RWPE1 (cell line): ENCODE data around the gene KL.

Experiments used
- CTCF ChIA-PET: fragments of 350-600 bp; sonication (Branson Sonifier 250); formaldehyde crosslinking; extraction: SDS; loops from one replicate; lab custom pipeline; 2021; lab: Yijun Ruan, JAX
- POLR2A ChIA-PET: fragments of 400-600 bp; formaldehyde crosslinking; extraction: SDS; loops from one replicate; lab custom pipeline; 2020; ENCODE audit warnings: antibody characterized with exemption; ENCODE audit not compliant: low non-redundant PET; lab: Yijun Ruan, JAX
- DNase-seq: peaks from one replicate; pipeline ENCODE4 v3.0.0; 2012; ENCODE audit warnings: low spot score
- H3K27ac ChIP-seq: fragments of 450-650 bp; 2 replicates; pipeline ENCODE4 v1.5.1; 2017
- TF ChIP-seq, protein P1 (sequence below): fragments of 450-650 bp; conservative IDR thresholded peaks from 2 replicates; pipeline ENCODE4 v1.5.1; 2017; ENCODE audit warnings: low read depth, mild to moderate bottlenecking

The KL gene

DNA sequence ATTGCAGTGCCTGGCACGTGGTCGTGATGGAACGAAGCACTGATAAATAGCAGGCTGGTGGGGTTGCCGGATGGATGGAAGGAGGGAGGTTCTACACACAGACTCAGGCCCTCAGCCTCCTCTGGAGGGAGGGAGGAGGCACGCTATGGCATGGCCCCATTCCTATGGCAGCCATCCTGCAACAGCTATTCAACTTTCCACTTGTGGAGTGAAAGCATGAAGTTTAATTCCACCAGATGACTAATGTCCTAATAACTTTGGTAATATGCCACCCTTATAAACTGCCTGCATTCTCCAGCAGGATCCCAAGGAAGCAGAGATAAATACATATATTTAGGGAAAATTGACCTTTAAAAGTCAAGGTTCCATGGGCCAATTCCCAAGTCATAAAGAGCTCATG is 92.4 kb downstream of the KL start:
- DNase-seq = no peak
- no peak overlapping the region for H3K27ac ChIP-seq
- ChIA-PET CTCF (no interaction called here), POLR2A (no interaction called here)
- TF ChIP-seq, protein P1, sequence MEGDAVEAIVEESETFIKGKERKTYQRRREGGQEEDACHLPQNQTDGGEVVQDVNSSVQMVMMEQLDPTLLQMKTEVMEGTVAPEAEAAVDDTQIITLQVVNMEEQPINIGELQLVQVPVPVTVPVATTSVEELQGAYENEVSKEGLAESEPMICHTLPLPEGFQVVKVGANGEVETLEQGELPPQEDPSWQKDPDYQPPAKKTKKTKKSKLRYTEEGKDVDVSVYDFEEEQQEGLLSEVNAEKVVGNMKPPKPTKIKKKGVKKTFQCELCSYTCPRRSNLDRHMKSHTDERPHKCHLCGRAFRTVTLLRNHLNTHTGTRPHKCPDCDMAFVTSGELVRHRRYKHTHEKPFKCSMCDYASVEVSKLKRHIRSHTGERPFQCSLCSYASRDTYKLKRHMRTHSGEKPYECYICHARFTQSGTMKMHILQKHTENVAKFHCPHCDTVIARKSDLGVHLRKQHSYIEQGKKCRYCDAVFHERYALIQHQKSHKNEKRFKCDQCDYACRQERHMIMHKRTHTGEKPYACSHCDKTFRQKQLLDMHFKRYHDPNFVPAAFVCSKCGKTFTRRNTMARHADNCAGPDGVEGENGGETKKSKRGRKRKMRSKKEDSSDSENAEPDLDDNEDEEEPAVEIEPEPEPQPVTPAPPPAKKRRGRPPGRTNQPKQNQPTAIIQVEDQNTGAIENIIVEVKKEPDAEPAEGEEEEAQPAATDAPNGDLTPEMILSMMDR = no peak

DNA sequence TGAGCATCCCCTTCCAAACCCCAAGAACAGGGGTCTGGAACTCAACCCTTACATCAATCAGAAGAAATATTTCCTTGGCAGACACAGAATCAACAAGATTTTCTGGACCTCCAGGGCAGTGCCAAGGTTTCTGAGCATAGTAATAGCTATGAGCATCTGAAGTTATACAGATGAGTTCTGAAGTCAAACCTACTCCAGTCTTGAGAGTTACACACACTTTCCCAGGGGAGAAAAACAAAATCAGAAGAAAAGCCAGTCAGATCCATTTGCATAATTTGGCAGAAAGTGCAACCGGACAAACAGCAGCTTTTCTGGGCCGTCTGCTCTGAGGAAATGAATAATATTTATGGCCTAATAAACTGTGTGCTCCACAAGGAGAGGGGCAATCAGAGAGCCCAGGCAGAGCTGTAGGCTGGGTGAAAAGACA is 93.1 kb downstream of the KL start:
- TF ChIP-seq, protein P1 = no peak
- CTCF ChIA-PET = no interaction called here
- DNase-seq = no peak
- H3K27ac ChIP-seq = no peak overlapping the region
- POLR2A ChIA-PET = no interaction called here

DNA sequence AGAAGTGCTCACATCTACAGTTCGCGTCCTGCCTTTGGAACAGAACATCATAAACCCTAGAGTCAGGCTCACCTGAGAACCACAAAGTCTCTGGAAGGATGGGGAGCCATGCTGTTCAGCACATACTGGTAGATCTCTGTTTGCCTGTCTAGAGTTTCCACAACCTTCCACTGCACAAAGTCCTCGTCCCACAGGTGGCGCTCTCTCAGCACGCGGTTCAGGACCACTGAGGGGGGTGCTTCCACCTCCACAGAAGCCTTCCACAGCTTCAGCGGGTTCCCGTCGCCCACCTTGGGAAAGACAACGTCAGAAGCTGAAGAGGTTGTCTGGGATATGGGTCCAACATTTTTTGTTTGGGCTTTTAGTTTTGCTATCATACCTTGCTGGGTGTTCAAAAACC is 93.6 kb downstream of the KL start:
- TF ChIP-seq, protein P1 = no peak
- POLR2A ChIA-PET = no interaction called here
- CTCF ChIA-PET = no interaction called here
- no peak overlapping the region for H3K27ac ChIP-seq
- DNase-seq = no peak

DNA sequence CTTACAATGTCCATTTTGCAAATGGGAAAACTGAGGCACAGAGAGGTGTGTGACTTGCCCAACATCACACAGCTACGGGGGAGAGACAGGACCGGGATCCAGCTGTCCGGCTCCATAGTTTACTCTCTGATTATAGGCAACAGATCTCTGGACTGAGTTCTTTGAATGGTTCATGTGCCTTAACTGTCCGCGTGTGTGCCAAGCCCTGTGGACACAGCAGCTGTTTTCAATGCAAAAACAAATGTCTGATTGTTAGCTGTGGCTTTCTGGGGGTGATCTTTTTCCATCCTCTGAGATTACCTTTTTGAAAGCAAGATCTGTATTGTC is 94.1 kb downstream of the KL start:
- ChIA-PET CTCF (no interaction called here), POLR2A (no interaction called here)
- TF ChIP-seq, protein P1 = no peak
- no peak for DNase-seq
- no peak overlapping the region for H3K27ac ChIP-seq

DNA sequence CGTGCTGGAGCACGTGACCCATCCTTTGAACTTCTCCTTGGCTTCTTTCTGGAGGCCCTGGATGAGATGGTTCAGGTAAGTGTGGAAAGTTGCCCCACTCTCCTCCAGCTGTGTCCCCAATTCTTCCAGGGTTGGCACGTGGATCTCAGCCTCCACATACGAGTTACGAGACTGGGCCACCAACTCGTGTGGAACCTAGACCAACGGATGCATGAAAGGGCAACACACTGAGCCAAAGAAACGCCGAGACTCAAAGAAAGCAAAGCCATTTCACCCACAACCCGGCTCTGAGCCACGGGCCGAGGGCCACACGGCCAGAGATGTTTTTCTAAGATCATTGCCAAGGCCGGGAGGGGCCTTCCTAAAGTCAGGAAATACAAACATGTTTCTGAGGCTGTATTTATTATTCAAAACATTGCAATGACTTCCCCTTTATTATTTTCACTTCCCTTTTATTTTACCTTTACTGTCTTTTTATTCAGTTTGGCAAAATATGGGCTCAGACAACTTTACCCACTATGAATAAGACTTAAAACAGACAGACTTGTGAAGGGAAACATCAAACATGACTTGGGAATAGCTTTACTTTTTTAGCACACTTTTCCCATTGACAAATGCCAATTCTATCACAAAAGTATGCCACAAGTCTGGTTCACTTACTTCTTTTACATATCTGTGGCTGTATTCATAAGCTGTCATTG is 94.6 kb downstream of the KL start:
- DNase-seq = no peak
- H3K27ac ChIP-seq = no peak overlapping the region
- TF ChIP-seq, protein P1 = no peak
- ChIA-PET POLR2A (no interaction called here), CTCF (interaction anchor here (0.7 to 0.8 kb wide), 2 partner anchors 25 to 119 kb away, joined by 3 read pairs; no protein-coding TSS in a partner anchor)

DNA sequence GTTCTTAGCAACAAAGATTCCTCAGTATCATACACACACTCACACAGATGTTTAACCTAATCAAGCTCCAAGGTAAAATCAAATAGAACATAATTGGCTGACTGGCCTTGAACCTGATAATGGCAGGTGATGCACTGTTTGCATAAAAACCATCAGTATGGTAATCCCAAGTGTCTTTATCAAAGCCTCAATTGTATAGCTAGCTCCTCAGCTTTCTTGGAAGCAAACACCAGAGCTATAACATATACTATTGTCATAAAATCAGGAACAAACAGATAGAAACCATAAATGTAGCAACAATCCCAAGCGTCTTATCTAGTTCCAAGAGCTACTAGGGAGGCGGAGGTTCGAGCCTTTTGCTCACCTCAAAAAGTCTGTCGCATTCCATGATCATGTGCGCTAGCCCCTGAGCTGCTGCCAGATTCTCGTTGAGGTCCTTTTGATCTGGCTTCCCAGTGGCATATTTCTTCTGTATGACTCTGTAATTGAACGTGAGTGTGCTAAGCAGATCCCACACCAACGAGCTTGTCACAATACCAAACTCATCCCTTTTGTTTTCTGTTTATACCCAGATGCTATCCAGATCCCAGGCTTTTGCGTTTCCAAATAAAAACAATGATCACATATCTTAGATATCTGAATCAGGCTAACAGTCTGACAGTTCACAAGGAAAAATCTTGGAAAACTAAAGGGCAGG is 95.3 kb downstream of the KL start:
- TF ChIP-seq, protein P1 = no peak
- ChIA-PET POLR2A (no interaction called here), CTCF (interaction anchor here (0.6 to 0.8 kb wide), 3 partner anchors 24 to 118 kb away, joined by 3 read pairs; no protein-coding TSS in a partner anchor)
- no peak overlapping the region for H3K27ac ChIP-seq
- DNase-seq = no peak
